ENCODE data around the gene S100A13.
"Not testable (repeated sequence)": the region's sequence is repeated elsewhere in the genome, so short reads cannot be mapped to it uniquely, and the experiment has no call there.

The S100A13 gene

GRCh38 chr1:153647346-153647714 is 20.0 kb upstream of the S100A13 start:
- no peak for DNase-seq

DNA sequence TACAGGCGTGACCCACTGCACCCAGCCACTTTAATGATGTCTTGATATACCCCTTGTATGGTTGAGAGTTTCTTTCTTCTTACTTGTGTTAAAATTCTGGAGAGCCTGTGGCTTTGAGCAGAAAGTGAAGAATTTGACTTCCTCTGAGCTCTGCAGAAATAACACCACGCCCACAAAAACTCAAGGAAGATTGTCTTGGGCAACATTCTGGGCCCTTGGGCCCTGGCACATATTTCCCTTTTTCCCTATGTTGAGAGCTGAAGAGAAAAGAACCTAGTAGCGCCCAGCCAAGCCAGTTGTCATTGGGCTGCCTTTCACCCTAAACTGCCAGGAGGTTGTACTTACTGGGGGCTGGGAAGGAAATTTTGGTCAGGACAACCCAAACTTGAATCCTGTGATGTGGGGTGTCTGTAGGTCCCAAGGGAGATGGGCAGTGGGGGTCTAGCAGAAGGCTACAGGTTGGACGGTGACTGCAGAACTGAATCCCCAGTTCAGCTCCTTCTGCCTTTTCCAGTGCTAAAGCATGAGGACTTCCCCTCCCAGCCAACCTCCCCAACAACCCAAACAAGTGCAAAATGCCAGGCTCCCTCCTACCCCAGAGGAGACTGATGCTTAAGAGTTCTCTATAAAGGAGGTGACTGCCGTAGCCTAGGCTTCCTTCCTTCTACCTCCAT is 19.5 kb upstream of the S100A13 start:
- DNase-seq, result no peak

DNA sequence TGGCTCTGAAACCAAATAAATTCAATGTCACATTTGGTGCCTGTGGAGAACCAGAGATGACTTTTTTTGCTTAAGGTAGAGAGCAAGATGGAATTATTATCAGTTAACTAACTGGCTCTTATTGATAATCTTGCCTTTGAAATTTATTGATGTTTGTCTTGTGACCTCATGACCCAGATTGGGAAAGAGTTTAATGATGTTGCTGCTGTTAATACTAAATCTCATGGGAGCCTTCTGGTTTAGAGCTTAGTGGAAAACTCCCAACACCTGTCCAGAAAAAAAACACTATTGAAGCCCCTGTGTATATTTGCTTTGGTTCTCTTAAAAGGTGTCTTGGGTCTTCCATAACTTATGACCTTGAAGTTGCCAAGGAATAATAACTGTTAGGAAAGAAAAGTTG is 16.5 kb upstream of the S100A13 start:
- no peak for DNase-seq

DNA sequence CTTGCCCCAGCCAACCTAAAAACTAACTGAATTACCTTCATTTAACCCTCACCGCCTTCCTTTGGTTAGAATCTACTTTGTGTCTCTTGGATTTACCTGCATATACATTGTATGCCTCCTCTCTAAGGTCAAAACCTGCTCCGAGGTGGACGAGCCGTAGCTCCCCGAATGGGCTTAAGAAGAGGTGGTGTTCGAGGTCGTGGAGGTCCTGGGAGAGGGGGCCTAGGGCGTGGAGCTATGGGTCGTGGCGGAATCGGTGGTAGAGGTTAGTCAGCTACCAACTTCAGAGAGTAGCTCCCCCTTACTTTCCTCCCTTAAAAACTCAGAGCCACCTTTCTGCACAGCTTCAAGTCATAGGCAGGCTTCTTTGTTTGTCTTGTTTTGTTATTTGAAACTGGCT is 15.8 kb upstream of the S100A13 start:
- no peak for DNase-seq

DNA sequence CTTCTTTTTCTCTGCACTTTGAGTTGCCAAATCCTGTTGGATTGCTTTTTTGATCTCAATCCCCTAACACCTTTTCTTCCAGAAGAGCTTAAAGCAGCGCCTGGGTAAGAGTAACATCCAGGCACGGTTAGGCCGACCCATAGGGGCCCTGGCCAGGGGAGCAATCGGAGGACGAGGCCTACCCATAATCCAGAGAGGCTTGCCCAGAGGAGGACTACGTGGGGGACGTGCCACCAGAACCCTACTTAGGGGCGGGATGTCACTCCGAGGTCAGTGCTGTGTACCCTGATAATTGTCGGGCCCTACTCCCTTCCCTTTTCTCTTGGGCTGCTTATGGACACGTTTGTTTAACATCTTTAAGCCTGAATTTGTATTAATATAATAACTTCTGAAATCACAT is 14.9 kb upstream of the S100A13 start:
- DNase-seq, result no peak

DNA sequence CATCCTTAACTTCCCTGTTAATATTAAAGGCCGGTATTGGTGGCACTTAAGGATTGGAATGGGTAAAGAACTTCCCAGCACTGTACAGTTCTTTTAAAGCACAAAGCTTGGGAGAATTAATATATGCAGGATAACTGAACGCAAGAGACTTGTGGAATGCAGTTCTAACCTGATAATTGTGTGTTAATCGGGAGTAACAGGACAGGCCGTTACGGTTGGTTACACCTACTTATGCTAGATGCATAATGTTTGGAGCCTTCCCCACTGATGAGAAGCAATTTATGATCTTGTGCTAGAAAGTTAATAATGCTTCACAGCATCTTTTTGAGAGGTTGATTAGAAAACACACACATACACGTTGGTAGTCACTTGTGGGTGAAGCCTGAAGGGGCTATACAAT is 13.6 kb upstream of the S100A13 start:
- no peak for DNase-seq

DNA sequence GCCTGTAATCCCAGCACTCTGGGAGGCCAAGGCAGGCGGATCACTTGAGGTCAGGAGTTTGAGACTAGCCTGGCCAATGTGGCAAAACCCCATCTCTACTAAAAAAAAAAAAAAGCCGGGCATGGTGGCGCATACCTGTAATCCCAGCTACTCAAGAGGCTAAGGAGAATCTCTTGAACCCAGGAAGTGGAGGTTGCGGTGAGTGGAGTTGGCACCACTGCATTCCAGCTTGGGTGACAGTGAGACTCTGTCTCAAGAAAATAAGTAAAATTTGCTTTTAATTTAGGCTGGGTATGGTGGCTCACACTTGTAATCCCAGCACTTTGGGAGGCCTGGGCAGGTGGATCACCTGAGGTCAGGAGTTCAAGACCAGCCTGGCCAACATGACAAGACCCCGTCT is 12.9 kb upstream of the S100A13 start:
- DNase-seq, result not testable (repeated sequence)

GRCh38 chr1:153639280-153639679 is 12.0 kb upstream of the S100A13 start:
- DNase-seq, result no peak

DNA sequence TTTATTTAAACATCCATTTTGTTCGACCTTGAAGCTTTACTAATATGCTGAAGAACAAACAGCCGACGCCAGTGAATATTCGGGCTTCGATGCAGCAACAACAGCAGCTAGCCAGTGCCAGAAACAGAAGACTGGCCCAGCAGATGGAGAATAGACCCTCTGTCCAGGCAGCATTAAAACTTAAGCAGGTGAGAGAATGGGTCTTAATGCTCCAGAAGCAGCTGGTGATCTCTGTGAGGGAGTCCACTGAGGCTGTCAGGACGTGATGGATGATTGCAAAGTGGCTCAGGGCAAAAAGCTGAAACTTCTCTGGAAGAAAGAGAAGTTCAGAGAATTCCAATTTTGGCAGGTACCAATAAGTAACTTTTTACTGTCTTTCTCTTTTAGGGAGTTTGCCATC is 11.0 kb upstream of the S100A13 start:
- DNase-seq, result no peak

DNA sequence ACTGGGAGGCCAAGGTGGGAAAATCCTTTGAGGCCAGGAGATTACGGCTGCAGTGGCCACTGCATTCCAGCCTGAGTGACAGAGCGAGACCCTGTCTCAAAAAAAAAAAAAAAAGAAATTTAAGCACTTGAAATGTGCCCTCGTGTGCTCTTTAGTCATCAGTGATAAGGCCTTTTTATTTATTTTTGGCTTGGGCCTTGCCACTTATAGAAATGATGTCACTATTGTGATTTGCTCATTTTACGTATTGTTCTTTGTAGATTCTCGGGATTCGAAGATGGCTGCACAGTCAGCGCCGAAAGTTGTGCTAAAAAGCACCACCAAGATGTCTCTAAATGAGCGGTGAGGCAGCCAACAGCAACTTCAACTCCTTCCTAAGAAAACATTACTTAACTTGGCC is 9.0 kb upstream of the S100A13 start:
- no peak for DNase-seq

- DNase-seq, result no peak
Measured at GRCh38 chr1:153635872-153636271, 8.6 kb upstream of the S100A13 start.

- peak; percentile 95 for DNase-seq
Measured at GRCh38 chr1:153633754-153634665, 6.7 kb upstream of the S100A13 start, which contains the start of gene CHTOP. TSS of gene CHTOP (plus strand) at chr1:153634066. CDS start at chr1:153636589, 2,523 bp downstream.

DNA sequence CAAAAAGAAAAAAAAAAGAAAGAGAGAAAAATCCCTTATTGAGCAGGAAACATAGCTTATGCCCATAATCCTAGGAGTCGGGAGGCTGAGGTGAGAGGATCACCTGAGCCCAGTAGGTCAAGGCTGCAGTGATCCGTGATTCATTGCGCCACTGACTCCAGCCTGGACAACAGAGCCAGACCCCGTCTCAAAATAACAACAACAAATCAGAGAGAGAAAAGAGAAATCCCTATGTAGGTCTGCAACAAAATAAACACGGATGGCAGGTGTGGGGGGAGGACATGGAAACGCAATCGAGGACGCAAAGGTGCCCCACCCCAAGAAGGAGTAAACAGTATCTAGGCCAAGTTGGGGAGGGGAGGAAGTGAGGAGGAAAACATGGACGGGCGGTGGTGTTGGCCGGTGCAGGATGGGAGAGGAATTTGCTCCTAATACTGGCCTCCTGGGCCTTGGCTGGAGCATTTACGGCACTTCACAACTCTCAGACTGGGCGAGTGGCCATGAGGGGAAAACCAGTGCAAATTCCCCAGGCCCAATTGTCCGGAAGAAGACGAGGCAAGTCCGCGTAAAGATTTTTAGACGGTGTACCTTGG is 6.0 kb upstream of the S100A13 start:
- DNase-seq, result no peak

DNA sequence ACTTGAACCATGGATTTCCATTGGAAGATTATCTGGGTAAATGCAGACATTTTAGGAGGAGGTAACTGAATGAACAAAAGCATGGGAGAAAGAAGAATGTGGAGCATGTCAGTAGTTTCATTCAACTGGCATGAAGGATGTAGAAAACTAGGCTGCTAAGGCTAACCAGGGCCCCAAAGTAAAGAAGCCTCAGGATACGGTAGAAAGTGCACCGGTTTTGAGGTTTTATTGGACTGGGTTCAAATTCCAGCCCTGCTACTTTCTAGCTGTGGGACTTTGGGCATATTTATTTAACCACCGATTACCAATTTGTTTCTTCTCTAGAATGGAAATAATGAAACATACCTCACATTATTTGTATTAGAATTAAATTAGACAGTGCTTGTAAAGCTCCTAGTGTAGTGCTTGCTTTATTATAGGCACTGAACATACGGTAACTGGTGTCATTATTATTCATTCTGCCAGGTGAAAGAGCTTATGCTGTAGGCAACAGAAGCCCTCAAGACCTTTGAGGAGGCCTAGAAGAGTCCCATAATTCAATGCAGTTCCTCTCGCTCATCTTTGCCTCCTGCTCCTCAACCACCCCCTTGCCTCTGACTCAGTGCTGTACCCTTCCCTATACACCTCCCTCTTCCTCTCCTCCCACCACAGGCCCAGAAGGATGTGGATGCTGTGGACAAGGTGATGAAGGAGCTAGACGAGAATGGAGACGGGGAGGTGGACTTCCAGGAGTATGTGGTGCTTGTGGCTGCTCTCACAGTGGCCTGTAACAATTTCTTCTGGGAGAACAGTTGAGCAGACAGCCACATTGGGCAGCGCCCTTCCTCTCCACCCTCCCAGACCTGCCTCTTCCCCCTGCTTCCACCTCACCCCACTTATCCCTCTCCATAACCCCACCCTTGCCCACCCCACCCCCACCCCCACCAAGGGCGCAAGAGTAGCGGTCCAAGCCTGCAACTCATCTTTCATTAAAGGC is 4.0 kb upstream of the S100A13 start:
- DNase-seq, result no peak

- DNase-seq, result no peak
Measured at GRCh38 chr1:153630384-153630783, 3.1 kb upstream of the S100A13 start.

DNA sequence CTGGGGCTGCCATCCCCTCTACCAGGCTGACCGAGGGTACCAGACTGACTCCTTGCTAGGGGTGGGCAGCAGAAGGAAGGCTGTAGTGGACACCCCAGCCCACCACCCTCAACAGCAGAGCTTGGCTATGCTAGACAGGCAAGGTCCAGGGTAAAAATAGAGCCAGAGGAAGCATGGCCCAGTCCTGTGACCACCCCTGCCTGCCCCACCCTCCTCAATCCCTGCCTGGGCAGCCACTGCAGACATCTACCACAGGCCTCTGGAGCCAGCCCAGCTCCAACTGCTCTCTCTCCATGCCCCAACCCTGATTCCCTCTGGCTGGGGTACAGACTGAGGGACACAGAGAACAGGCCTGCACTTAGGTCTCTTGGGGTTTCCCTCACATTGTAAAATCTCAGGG is 2.7 kb upstream of the S100A13 start:
- no peak for DNase-seq

GRCh38 chr1:153629343-153629665 is 2.0 kb upstream of the S100A13 start:
- DNase-seq, result no peak

GRCh38 chr1:153628638-153629342 is 1.5 kb upstream of the S100A13 start:
- no peak for DNase-seq

GRCh38 chr1:153627715-153628626 is 666 bp upstream of the S100A13 start, which contains the start of gene S100A1:
TSS of gene S100A1 (plus strand) at chr1:153628434. CDS start at chr1:153630522, 2,088 bp downstream.
- DNase-seq, result no peak

GRCh38 chr1:153626477-153626903 is 815 bp downstream of the S100A13 start:
- no peak for DNase-seq
